GM21786 (cell line): Measurements from ENCODE around the gene DNAJB13.

Experiments used
- ATAC-seq: cut with Tn5 transposase; IDR thresholded peaks from one replicate; pipeline ENCODE4 v1.9.1; 2021; ENCODE audit not compliant: unreplicated experiment

Gene DNAJB13

GRCh38 chr11:74012074-74012809 is 61.4 kb downstream of the DNAJB13 start:
- ATAC-seq = no peak

- ATAC-seq = no peak
Observed at GRCh38 chr11:74013141-74013540, 62.3 kb downstream of the DNAJB13 start.

GRCh38 chr11:74014880-74015279 is 64.1 kb downstream of the DNAJB13 start:
- ATAC-seq = no peak

GRCh38 chr11:74015919-74016684 is 65.3 kb downstream of the DNAJB13 start:
- no peak for ATAC-seq

GRCh38 chr11:74017631-74018030 is 66.8 kb downstream of the DNAJB13 start:
- ATAC-seq = no peak

GRCh38 chr11:74018331-74019005 is 67.6 kb downstream of the DNAJB13 start:
- no peak for ATAC-seq

- ATAC-seq = no peak
Observed at GRCh38 chr11:74019104-74019738, 68.4 kb downstream of the DNAJB13 start.

- no peak for ATAC-seq
Observed at GRCh38 chr11:74019860-74020259, 69.0 kb downstream of the DNAJB13 start.
